Tibial artery (tissue), 4 donors: ENCODE data around the gene MMD2.

Experiments
- DNase-seq, 2 donors: peaks; one replicate each; pipeline ENCODE4 v3.0.0-alpha.2; 2019
- H3K27ac ChIP-seq, 2 donors: fragments of 200-600 bp; sonication (generic) in 1 of 2; 1 replicate in 1 of 2; 2 replicates in 1 of 2; pipeline ENCODE4 v1.5.1; 2018 to 2019; ENCODE audit warnings: mild to moderate bottlenecking in 1 of 2
- H3K27me3 ChIP-seq, 2 donors: fragments of 200-600 bp; sonication (generic) in 1 of 2; one replicate each; pipeline versions ENCODE4 v1.5.1 to v1.6.0; 2016 to 2019
- H3K36me3 ChIP-seq, 3 donors: fragments of 200-600 bp; sonication (generic) in 2 of 3; one replicate each; pipeline ENCODE4 v1.5.1; 2016 to 2019; ENCODE audit warnings: mild to moderate bottlenecking in 2 of 3
- H3K4me1 ChIP-seq, 4 donors: fragments of 200-600 bp; sonication (generic) in 2 of 4; 1 replicate in 3 of 4; 2 replicates in 1 of 4; pipeline ENCODE4 v1.5.1; 2016 to 2019
- H3K4me3 ChIP-seq, 2 donors: fragments of 200-600 bp; sonication (generic) in 1 of 2; 1 replicate in 1 of 2; 2 replicates in 1 of 2; pipeline ENCODE4 v1.5.1; 2018 to 2019; ENCODE audit warnings: mild to moderate bottlenecking in 2 of 2
- H3K9me3 ChIP-seq, 3 donors: fragments of 200-600 bp; sonication (generic) in 1 of 3; one replicate each; pipeline ENCODE4 v1.5.1; 2016 to 2019
- CTCF ChIP-seq, 2 experiments: fragments of 200-600 bp in 1 of 2; fragments of 450-650 bp in 1 of 2; IDR thresholded peaks; one replicate each; pipeline ENCODE4 v1.5.1; 2017 to 2019; ENCODE audit warnings: antibody characterized with exemption in 2 of 2, mild to moderate bottlenecking in 1 of 2, moderate library complexity in 1 of 2
- intact Hi-C: fragments of 100-400 bp; cut with DNase I; formaldehyde crosslinking; loops from one replicate; pipeline ENCODE4 v1.15.0; 2023; ENCODE audit warnings: low total_unique reads

The MMD2 gene

GRCh38 chr7:4878336-4879335 is 80.4 kb downstream of the MMD2 start:
- Histone ChIP-seq H3K27me3 (no peaks in the 10 kb centered on the region), H3K4me3 (no peak overlapping the region), H3K36me3 (peaks cover 0 to 19% (median 19%) of the 10 kb centered on the region in 3 donors), H3K27ac (no peak overlapping the region), H3K9me3 (no peaks in the 10 kb centered on the region), H3K4me1 (peaks cover 0 to 20% (median 14%) of the 10 kb centered on the region in 4 donors)
- intact Hi-C loops: no loop called here
- DNase-seq: no peak
- TF ChIP-seq CTCF (IDR thresholded peaks at IDR 0.05): no peak

- Histone ChIP-seq H3K36me3 (peaks cover 0 to 23% (median 19%) of the 10 kb centered on the region in 3 donors), H3K27me3 (no peaks in the 10 kb centered on the region), H3K27ac (no peak overlapping the region), H3K4me3 (no peak overlapping the region), H3K4me1 (peaks cover 0 to 4% (median 1%) of the 10 kb centered on the region in 4 donors), H3K9me3 (no peaks in the 10 kb centered on the region)
- intact Hi-C loops: no loop called here
- no peak for TF ChIP-seq CTCF (IDR thresholded peaks at IDR 0.05)
- DNase-seq: no peak
These were observed 82.4 kb downstream of the MMD2 start for GRCh38 chr7:4876586-4876985.

GRCh38 chr7:4875391-4875790 is 83.6 kb downstream of the MMD2 start:
- TF ChIP-seq CTCF (IDR thresholded peaks at IDR 0.05): no peak
- no peak for DNase-seq
- intact Hi-C loops: no loop called here
- Histone ChIP-seq H3K9me3 (no peaks in the 10 kb centered on the region), H3K4me3 (no peak overlapping the region), H3K27ac (no peak overlapping the region), H3K27me3 (no peaks in the 10 kb centered on the region), H3K4me1 (peaks cover 0 to 4% (median 0%) of the 10 kb centered on the region in 4 donors), H3K36me3 (peaks cover 0 to 23% (median 19%) of the 10 kb centered on the region in 3 donors)

GRCh38 chr7:4873071-4873944 is 85.7 kb downstream of the MMD2 start:
- no peak for TF ChIP-seq CTCF (IDR thresholded peaks at IDR 0.05)
- H3K4me3 ChIP-seq: no peak overlapping the region

GRCh38 chr7:4871930-4872675 is 86.9 kb downstream of the MMD2 start:
- Histone ChIP-seq H3K4me1 (no peaks in the 10 kb centered on the region), H3K4me3 (no peak overlapping the region), H3K27ac (no peak overlapping the region), H3K9me3 (peaks cover 0 to 4% (median 3%) of the 10 kb centered on the region in 3 donors), H3K36me3 (peaks cover 0 to 16% (median 10%) of the 10 kb centered on the region in 3 donors), H3K27me3 (no peaks in the 10 kb centered on the region)
- TF ChIP-seq CTCF (IDR thresholded peaks at IDR 0.05): no peak
- intact Hi-C loops: no loop called here
- no peak for DNase-seq

More at GRCh38 chr7:4873071-4873944, 85.7 kb downstream of the MMD2 start:
- Histone ChIP-seq H3K27me3 (no peaks in the 10 kb centered on the region), H3K36me3 (peaks cover 0 to 23% (median 19%) of the 10 kb centered on the region in 3 donors), H3K27ac (no peak overlapping the region), H3K9me3 (peaks cover 0 to 3% (median 2%) of the 10 kb centered on the region in 3 donors), H3K4me1 (no peaks in the 10 kb centered on the region)
- intact Hi-C loops: no loop called here
- DNase-seq: no peak
